ENCODE measurements around the gene AKAP6. TPM values are rescaled to one million over a fixed set of nuclear protein-coding genes. Genes with fewer than 3 reads are reported as not detected.

Gene AKAP6
- total RNA-seq, 2 experiments from 2014 or later, result 1.8 TPM

DNA sequence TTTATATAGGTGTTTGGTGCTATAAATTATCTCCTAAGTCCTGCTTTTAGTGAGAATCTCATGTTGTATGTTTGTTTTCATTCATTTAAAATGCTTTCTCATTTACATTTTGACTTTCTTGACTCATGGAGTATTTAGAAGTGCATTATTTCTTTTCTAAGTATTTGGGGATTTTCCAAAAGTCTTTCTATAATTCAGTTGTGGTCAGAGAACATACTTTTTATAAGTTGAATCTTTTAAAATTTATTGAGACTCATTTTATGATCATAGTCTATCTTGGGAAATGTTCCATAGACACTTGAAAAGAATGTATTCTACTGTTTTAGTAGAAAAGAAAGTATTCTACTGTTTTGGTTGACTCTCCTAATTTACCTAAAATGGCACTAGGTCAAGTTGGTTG is 168.2 kb downstream of the AKAP6 start:
- CTCF ChIA-PET, result no interaction called here
- intact Hi-C loops (cut with micrococcal nuclease), result no loop called here
- POLR2A ChIA-PET, result no interaction called here
- no peaks in the 10 kb centered on the region for H3K4me1 Mint-ChIP-seq (ENCODE audit: low read depth)
- H3K27ac Mint-ChIP-seq, result no peak overlapping the region
- no peaks in the 10 kb centered on the region for H3K36me3 Mint-ChIP-seq
- H3K9me3 Mint-ChIP-seq, result no peaks in the 10 kb centered on the region
- H3K27me3 Mint-ChIP-seq, result no peaks in the 10 kb centered on the region
- H3K4me3 Mint-ChIP-seq, result no peak overlapping the region
- DNase-seq, result no peak

DNA sequence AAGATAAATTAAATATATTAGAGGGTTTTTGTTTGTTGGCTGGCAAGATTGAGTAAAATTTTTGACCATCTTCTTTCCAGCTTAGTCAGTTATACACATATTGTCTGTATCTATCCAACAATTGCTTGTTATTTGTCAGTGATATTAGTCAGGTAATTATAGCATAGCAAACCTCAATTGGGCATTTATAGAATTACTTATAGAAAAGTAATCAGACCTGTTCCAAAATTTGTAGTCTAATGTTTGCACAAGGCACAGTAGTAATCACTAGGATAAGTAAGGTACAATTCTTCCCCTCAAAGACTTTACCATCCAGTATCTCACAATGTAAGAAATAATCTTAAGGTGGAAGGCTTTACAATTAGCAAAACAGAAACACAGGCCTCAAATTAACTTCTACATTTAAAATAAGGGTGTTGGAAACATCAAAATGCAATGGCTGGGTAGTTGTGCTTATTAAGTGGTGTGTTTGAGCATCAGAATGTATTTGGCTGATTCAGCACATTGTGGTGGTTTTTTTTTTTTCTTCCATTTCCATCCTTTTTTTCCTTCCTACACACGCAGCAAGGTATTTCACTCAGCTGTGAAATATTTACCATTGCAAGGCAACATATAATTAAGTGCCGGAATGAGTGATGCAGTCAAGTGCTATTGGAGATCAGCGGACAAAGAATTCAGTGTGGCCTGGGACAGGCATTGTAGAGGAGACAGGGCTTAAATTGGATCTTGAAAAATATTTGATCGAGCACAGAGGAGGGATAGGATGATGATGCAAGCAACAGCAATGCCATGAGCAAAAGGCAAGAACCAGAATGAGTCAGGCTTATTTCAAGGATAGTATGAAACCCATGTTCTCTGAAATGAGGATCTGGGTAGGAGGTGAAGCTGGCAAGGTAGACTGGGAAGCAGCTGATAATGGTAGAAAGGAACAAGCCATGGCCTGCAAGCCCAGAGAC is 178.2 kb downstream of the AKAP6 start:
- intact Hi-C loops (cut with micrococcal nuclease), result no loop called here
- H3K9me3 Mint-ChIP-seq, result no peaks in the 10 kb centered on the region
- ChIA-PET CTCF (no interaction called here), POLR2A (no interaction called here)
- H3K27me3 Mint-ChIP-seq, result no peaks in the 10 kb centered on the region
- no peak for DNase-seq
- no peak overlapping the region for H3K27ac Mint-ChIP-seq
- H3K4me3 Mint-ChIP-seq, result no peak overlapping the region
- no peaks in the 10 kb centered on the region for H3K4me1 Mint-ChIP-seq (ENCODE audit: low read depth)
- no peaks in the 10 kb centered on the region for H3K36me3 Mint-ChIP-seq

DNA sequence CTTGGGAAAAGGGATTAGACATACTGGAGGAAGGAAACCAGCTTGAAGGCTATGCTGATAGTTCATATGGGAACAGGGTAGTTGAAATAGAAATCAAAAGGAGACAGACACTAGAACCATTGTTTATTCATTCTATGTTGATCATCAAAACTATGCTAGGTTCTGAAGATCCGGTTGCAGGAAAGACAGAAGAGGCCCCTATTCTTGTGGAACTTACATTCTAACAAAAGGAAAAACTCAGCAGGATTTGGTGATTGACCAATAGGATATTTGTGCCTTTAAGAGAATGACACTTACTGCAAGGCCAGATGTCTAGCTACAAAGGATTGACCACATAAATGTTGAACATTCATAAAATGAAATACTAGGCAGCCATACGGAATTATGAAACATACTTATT is 179.2 kb downstream of the AKAP6 start:
- H3K27me3 Mint-ChIP-seq, result no peaks in the 10 kb centered on the region
- intact Hi-C loops (cut with micrococcal nuclease), result no loop called here
- ChIA-PET CTCF (no interaction called here), POLR2A (no interaction called here)
- H3K4me3 Mint-ChIP-seq, result no peak overlapping the region
- no peak for DNase-seq
- no peak overlapping the region for H3K27ac Mint-ChIP-seq
- H3K4me1 Mint-ChIP-seq (ENCODE audit: low read depth), result no peaks in the 10 kb centered on the region
- H3K36me3 Mint-ChIP-seq, result no peaks in the 10 kb centered on the region
- no peaks in the 10 kb centered on the region for H3K9me3 Mint-ChIP-seq

DNA sequence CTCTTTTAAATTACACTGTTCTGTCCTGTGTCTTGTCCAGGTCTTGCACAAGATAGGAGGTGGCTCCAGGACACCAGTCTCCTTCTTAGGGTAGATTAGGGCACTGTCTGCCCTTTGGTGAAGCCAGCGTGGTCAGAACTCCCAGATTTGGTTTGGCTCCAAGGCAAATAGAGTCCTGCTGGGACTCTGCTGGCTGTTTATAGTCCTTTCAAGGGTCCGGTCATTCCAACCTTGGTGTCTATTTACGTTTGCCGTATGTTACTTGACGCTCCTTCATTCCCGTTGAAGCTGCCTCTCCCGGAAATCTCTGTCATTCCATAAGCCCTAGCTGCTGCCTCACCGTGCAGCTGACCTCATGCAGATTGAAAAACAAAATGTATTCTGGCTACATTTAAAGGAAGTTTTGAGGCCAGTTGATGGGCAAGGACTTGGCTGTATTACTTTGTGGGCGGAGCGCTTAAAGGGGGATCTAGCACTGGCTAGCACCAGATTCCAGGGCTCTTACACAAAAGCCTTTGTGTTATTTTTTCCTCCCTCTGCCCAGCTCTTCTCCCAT is 180.6 kb downstream of the AKAP6 start:
- ChIA-PET POLR2A (no interaction called here), CTCF (no interaction called here)
- Mint-ChIP-seq H3K27ac (no peak overlapping the region), H3K27me3 (peaks cover 2% of the 10 kb centered on the region), H3K36me3 (no peaks in the 10 kb centered on the region), H3K4me3 (no peak overlapping the region), H3K4me1 (ENCODE audit: low read depth) (no peaks in the 10 kb centered on the region), H3K9me3 (no peaks in the 10 kb centered on the region)
- intact Hi-C loops (cut with micrococcal nuclease), result no loop called here
- no peak for DNase-seq

DNA sequence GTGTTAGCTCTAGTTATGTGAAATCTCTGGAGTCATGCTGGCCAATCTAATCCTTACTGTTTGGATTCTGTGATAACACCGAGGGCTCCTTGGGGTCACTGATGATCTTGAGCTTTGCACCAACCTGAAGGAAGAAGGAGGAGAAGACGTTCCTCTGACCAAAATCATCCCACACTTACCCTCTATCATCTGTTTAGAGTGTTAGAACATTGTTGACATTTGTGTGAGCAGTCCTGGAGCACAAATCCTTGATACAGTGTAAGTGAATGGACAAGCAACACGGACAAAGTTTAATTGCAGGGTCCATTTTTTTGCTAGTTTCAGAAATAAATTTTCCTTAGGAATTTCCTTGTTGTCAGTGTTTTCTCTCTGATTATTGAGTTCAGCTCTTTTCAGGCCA is 181.7 kb downstream of the AKAP6 start:
- Mint-ChIP-seq H3K4me3 (no peak overlapping the region), H3K4me1 (ENCODE audit: low read depth) (no peaks in the 10 kb centered on the region), H3K27me3 (peaks cover 2% of the 10 kb centered on the region), H3K27ac (no peak overlapping the region), H3K36me3 (no peaks in the 10 kb centered on the region), H3K9me3 (no peaks in the 10 kb centered on the region)
- no peak for DNase-seq
- CTCF ChIA-PET, result interaction anchor here (1.7 kb wide), 1 partner anchor 9 kb away, joined by 3 read pairs; no protein-coding TSS in a partner anchor
- intact Hi-C loops (cut with micrococcal nuclease), result no loop called here
- POLR2A ChIA-PET, result no interaction called here

DNA sequence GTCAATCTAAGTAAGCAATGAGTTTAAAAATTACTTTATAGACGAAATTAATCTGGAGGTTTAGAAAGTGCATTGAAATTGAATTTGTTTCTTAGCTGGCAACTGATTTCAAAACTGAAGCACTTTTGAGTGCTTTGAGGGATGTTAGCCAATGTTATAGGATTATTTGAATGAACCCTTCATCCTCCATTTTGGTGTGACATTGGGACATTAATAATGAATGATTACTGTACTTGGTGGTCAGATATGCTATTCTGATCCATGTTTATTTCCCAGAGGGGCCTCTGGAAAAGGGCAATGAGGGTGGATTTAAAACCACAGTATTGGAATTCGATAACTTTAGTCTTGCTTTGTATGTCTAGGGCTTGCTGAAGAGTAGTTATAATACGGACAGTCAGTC is 183.2 kb downstream of the AKAP6 start:
- no peak for DNase-seq
- H3K27ac Mint-ChIP-seq, result no peak overlapping the region
- no peak overlapping the region for H3K4me3 Mint-ChIP-seq
- CTCF ChIA-PET, result interaction anchor here (1.0 to 2.3 kb wide), 2 partner anchors 10 to 48 kb away, joined by 4 to 6 read pairs; no protein-coding TSS in a partner anchor
- POLR2A ChIA-PET, result no interaction called here
- H3K36me3 Mint-ChIP-seq, result no peaks in the 10 kb centered on the region
- intact Hi-C loops (cut with micrococcal nuclease), result no loop called here
- no peaks in the 10 kb centered on the region for H3K9me3 Mint-ChIP-seq
- H3K27me3 Mint-ChIP-seq, result peaks cover 2% of the 10 kb centered on the region
- no peaks in the 10 kb centered on the region for H3K4me1 Mint-ChIP-seq (ENCODE audit: low read depth)

DNA sequence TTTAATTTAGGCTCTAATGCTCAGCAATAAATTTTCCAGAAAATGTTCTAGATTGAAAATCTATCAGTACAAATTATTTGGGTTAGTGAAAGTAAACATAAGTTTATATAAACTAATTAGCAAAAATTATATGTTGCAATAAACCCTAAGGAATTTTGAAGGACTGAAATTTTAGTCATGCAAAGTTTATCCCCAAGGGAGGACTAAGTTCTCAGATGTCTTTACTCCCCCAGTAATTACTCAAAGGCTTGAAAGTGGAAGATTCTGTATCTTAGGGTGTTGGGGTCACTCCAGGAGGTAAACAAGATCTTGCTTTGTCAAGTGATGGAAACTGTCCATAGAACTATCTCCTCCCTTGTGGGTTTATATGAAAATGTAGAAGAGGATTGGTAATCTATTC is 183.7 kb downstream of the AKAP6 start:
- ChIA-PET CTCF (interaction anchor here (1.0 to 2.3 kb wide), 2 partner anchors 10 to 48 kb away, joined by 4 to 6 read pairs; no protein-coding TSS in a partner anchor), POLR2A (no interaction called here)
- Mint-ChIP-seq H3K36me3 (no peaks in the 10 kb centered on the region), H3K27me3 (peaks cover 2% of the 10 kb centered on the region), H3K4me1 (ENCODE audit: low read depth) (no peaks in the 10 kb centered on the region), H3K27ac (no peak overlapping the region), H3K4me3 (no peak overlapping the region), H3K9me3 (no peaks in the 10 kb centered on the region)
- no peak for DNase-seq
- intact Hi-C loops (cut with micrococcal nuclease), result no loop called here

DNA sequence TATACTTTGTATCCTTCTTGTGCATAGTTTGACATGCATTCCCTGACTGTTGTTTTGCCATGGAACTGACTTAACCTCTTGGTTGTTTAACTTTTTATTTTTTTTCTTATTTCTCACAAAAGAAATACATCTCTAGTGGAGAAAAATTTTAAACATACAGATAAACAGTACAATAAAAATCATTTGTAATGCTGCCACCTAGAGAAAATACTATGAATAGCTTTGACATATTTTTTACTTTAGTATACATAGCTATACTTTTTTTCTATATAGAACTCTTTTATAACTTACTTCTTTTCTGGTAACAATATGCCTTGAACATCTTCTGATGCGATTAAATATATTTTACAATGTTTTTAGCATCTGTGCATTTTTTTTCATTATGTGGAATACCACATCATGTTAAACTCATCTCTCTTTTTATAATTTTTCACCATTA is 184.5 kb downstream of the AKAP6 start:
- no peak overlapping the region for H3K27ac Mint-ChIP-seq
- peaks cover 2% of the 10 kb centered on the region for H3K27me3 Mint-ChIP-seq
- ChIA-PET CTCF (interaction anchor here (0.7 to 2.3 kb wide), 4 partner anchors 11 to 281 kb away, joined by 3 to 6 read pairs (median 3); no protein-coding TSS in a partner anchor), POLR2A (no interaction called here)
- DNase-seq, result no peak
- intact Hi-C loops (cut with micrococcal nuclease), result no loop called here
- H3K4me3 Mint-ChIP-seq, result no peak overlapping the region
- H3K36me3 Mint-ChIP-seq, result no peaks in the 10 kb centered on the region
- H3K4me1 Mint-ChIP-seq (ENCODE audit: low read depth), result no peaks in the 10 kb centered on the region
- H3K9me3 Mint-ChIP-seq, result peaks cover 4% of the 10 kb centered on the region

DNA sequence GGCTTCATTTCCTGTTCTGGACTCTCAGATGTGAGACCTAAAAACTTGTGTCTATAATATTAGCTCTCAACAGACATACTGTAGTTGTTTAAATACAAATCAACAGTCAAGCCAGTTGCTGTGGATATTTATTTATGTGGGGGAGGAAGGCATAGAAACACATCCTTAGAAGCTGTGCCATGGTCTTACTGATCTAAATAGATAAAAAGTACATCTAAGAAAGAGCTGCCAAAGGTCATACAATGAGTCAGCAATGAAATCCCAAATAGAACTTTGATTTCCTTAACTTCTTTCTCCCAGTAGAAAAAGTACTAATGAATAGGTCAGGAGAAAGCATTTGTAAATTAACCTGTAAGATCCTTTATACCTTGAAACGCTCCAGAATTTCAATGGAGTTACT is 185.1 kb downstream of the AKAP6 start:
- no peaks in the 10 kb centered on the region for H3K4me1 Mint-ChIP-seq (ENCODE audit: low read depth)
- POLR2A ChIA-PET, result no interaction called here
- no peak overlapping the region for H3K4me3 Mint-ChIP-seq

DNA sequence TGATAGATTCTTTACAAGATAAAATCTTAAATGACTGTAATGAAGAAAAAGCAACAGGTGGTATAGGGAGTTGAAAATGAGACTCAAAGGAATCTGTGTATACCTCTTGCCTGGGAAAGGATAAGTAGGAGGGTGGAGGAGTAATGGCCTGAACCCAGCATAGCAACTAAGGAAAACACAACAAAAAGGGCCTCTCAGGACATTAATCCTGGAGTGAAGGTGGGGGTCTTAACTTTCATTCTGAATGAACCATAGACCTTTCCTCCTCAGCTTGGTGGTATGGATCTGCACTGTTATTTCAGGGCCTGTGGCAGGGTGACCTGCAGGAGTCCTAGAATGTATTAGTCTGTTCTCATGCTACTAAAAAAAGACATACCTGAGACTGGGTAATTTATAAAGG is 185.6 kb downstream of the AKAP6 start:
- Mint-ChIP-seq H3K27ac (no peak overlapping the region), H3K4me1 (ENCODE audit: low read depth) (no peaks in the 10 kb centered on the region), H3K4me3 (no peak overlapping the region), H3K36me3 (no peaks in the 10 kb centered on the region), H3K27me3 (peaks cover 2% of the 10 kb centered on the region), H3K9me3 (peaks cover 5% of the 10 kb centered on the region)
- ChIA-PET CTCF (no interaction called here), POLR2A (no interaction called here)
- DNase-seq, result no peak
- intact Hi-C loops (cut with micrococcal nuclease), result no loop called here

More for the DNA sequence above, 185.1 kb downstream of the AKAP6 start:
- intact Hi-C loops (cut with micrococcal nuclease), result no loop called here
- DNase-seq, result no peak
- Mint-ChIP-seq H3K9me3 (peaks cover 5% of the 10 kb centered on the region), H3K36me3 (no peaks in the 10 kb centered on the region), H3K27me3 (peaks cover 2% of the 10 kb centered on the region), H3K27ac (no peak overlapping the region)
- CTCF ChIA-PET, result interaction anchor here (0.7 to 2.3 kb wide), 4 partner anchors 12 to 280 kb away, joined by 3 to 6 read pairs (median 3); no protein-coding TSS in a partner anchor

DNA sequence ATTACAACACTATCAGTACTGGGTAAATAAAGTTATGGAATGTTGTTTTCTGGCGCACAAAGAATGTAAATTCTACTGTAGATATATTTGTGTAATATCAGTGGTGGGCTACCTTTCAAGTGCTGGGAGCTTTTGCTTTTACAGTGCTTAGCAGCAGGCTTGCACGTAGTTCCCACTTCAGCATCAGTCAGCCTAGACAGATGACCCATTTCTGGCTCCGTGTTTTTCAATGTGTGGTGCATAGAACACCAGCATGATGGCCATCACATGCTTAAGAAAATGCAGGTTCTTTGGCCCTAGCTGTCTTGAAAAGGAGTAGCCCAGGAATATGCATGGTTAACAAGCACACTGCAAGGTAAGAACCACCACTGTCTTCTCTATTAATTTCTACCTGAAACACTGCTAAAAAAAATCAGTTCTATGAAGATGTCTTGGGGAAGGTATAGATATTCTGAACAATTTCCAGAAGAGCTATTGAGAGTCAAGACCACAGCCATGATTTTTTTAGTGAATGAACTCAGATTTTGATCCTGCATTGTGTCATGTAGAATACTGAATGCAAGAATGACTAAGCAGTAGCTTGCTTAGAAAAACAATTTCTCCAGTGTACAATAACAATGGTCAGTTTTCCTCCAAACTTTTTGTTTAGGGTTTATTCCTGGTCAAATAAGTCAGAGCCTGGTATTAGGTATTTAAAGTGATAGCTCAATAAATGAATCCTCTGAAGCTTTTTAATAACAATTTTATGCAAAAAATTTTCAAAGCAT is 195.7 kb downstream of the AKAP6 start:
- Mint-ChIP-seq H3K4me1 (ENCODE audit: low read depth) (no peaks in the 10 kb centered on the region), H3K27me3 (no peaks in the 10 kb centered on the region), H3K36me3 (no peaks in the 10 kb centered on the region), H3K9me3 (peaks cover 3% of the 10 kb centered on the region), H3K27ac (no peak overlapping the region), H3K4me3 (no peak overlapping the region)
- no peak for DNase-seq
- CTCF ChIA-PET, result no interaction called here
- intact Hi-C loops (cut with micrococcal nuclease), result no loop called here
- POLR2A ChIA-PET, result no interaction called here

DNA sequence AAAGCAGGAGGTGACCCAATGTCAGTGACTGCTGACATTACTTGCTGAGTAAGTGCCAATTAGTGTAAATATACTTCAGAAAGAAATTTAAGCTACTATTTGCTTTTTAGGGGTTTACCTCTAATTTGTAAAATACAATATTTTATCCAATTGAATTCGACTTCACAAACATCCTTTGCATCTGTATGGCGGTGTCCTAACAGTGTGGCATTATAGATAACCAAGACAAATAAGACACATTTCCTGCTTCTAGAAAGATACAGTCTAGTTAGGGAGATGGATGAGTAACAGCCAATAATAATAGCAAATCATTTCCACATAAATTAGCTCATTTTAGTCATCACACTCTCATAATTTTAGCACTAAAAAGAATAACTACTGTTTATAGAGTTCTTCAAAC is 196.5 kb downstream of the AKAP6 start:
- CTCF ChIA-PET, result no interaction called here
- Mint-ChIP-seq H3K27ac (no peak overlapping the region), H3K4me1 (ENCODE audit: low read depth) (no peaks in the 10 kb centered on the region), H3K27me3 (no peaks in the 10 kb centered on the region), H3K36me3 (no peaks in the 10 kb centered on the region), H3K4me3 (no peak overlapping the region), H3K9me3 (peaks cover 2% of the 10 kb centered on the region)
- intact Hi-C loops (cut with micrococcal nuclease), result no loop called here
- no peak for DNase-seq
- POLR2A ChIA-PET, result no interaction called here
